ENCODE data around the gene PPARG. TPM values are rescaled to one million over a fixed set of nuclear protein-coding genes. Genes with fewer than 3 reads are reported as not detected.

The PPARG gene
- polyA plus RNA-seq, 2 of the 4 experiments (the other 2 are of a cell fraction) = 38.9 to 43.1 TPM

DNA sequence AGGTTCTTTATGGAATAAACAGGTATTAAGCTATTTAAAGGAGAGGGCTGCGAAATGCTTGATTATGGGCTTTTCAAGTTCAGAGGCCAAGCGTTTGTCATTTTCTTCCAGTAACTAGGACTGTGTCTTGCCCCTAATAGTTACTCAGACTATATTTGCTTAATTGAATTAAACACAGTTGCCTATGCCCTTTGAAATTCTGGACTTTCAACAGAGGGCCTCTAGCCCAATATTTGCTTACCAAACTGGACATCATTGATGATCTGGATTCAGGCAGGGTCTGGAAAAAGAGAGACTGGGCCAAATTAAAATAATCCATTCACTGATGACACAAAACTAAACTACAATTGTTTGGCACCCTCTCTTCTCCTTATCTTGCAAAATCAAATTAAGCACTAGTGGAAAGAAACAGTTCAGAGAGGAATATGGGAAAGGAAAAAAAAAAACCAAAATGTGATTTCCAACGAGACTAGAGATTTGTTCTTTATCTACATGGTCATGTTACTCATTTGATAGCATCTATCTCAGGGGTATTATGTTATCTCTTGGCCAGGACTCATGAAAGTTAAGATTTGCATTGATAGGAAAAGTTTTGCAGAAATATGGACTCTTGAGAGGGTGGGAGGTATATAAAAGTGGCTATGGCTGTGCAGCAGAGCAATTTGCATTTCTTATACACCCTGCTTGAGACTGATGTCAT lies 120.3 kb downstream of the PPARG start:
- FAIRE-seq (no peak), ATAC-seq (no peak), DNase-seq (ENCODE audit: low read depth in 1 of 2, low spot score in 1 of 2) (no peak)
- ChIA-PET CTCF (no interaction called here), POLR2A (no interaction called here)
- no peak overlapping the region for H3K4me3 ChIP-seq
- H3K9me3 ChIP-seq = no peaks in the 10 kb centered on the region
- WGBS (ENCODE audit: missing lambda C conversion rate) = 91% methylated on average over 3 of the region's 3 CpGs
- peaks cover 24% of the 10 kb centered on the region for H3K4me1 ChIP-seq
- H3K27ac ChIP-seq = no peak overlapping the region; a peak in 1 of 6 replicates
- H3K4me2 ChIP-seq = no peak overlapping the region
- no peak for TF ChIP-seq NFE2L2 (conservative IDR thresholded peaks at IDR 0.05; ENCODE audit: low read length)
- no peak for TF ChIP-seq CHD2 (IDR thresholded peaks at IDR 0.05; ENCODE audit: low read length, partially characterized antibody)
- no peak for TF ChIP-seq KDM1A (IDR thresholded peaks at IDR 0.05; ENCODE audit: low read depth)
- TF ChIP-seq HOXA7 (CRISPR knock-in tag; IDR thresholded peaks at IDR 0.05) = no peak
- no peak for TF ChIP-seq NR3C1 (IDR thresholded peaks at IDR 0.05)
- no peak for TF ChIP-seq GATA3 (IDR thresholded peaks at IDR 0.05; ENCODE audit: borderline replicate concordance)
- TF ChIP-seq, protein P1, sequence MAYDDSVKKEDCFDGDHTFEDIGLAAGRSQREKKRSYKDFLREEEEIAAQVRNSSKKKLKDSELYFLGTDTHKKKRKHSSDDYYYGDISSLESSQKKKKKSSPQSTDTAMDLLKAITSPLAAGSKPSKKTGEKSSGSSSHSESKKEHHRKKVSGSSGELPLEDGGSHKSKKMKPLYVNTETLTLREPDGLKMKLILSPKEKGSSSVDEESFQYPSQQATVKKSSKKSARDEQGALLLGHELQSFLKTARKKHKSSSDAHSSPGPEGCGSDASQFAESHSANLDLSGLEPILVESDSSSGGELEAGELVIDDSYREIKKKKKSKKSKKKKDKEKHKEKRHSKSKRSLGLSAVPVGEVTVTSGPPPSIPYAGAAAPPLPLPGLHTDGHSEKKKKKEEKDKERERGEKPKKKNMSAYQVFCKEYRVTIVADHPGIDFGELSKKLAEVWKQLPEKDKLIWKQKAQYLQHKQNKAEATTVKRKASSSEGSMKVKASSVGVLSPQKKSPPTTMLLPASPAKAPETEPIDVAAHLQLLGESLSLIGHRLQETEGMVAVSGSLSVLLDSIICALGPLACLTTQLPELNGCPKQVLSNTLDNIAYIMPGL (CRISPR knock-in tag; IDR thresholded peaks at IDR 0.05; ENCODE audit: borderline replicate concordance) = no peak
- TF ChIP-seq HES2 (IDR thresholded peaks at IDR 0.05) = no peak
- no peak for TF ChIP-seq SREBF2 (IDR thresholded peaks at IDR 0.05)
- TF ChIP-seq, protein P2, sequence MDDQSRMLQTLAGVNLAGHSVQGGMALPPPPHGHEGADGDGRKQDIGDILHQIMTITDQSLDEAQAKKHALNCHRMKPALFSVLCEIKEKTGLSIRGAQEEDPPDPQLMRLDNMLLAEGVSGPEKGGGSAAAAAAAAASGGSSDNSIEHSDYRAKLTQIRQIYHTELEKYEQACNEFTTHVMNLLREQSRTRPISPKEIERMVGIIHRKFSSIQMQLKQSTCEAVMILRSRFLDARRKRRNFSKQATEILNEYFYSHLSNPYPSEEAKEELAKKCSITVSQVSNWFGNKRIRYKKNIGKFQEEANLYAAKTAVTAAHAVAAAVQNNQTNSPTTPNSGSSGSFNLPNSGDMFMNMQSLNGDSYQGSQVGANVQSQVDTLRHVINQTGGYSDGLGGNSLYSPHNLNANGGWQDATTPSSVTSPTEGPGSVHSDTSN (IDR thresholded peaks at IDR 0.05) = no peak
- TF ChIP-seq HOXB5 (CRISPR knock-in tag; IDR thresholded peaks at IDR 0.05) = no peak
- no peak for TF ChIP-seq RARB (CRISPR knock-in tag; IDR thresholded peaks at IDR 0.05)
- no peak for TF ChIP-seq RFX5 (IDR thresholded peaks at IDR 0.05)
- no peak for TF ChIP-seq ZSCAN20 (CRISPR knock-in tag; IDR thresholded peaks at IDR 0.05)
- no peak for TF ChIP-seq E2F6 (IDR thresholded peaks at IDR 0.05; ENCODE audit: borderline replicate concordance, low read depth)
- no peak for TF ChIP-seq ESRRA (IDR thresholded peaks at IDR 0.05; ENCODE audit: borderline replicate concordance, low read length)

GRCh38 chr3:12409684-12410596 lies 121.1 kb downstream of the PPARG start:
- H3K4me2 ChIP-seq = no peak overlapping the region
- peaks cover 17% of the 10 kb centered on the region for H3K4me1 ChIP-seq
- DNase-seq (ENCODE audit: low read depth in 1 of 2, low spot score in 1 of 2) = no peak
- ChIA-PET CTCF (no interaction called here), POLR2A (no interaction called here)
- H3K4me3 ChIP-seq = no peak overlapping the region
- H3K9me3 ChIP-seq = no peaks in the 10 kb centered on the region
- WGBS (ENCODE audit: missing lambda C conversion rate) = 93% methylated on average over 11 of the region's 11 CpGs
- no peak for TF ChIP-seq ZFP36 (IDR thresholded peaks at IDR 0.05; ENCODE audit: borderline replicate concordance, partially characterized antibody)
- no peak for TF ChIP-seq SREBF2 (IDR thresholded peaks at IDR 0.05)
- no peak for TF ChIP-seq RAD21 (conservative IDR thresholded peaks at IDR 0.05 in 1 of 2, IDR thresholded peaks at IDR 0.05 in 1 of 2)
- no peak for TF ChIP-seq HOXB5 (CRISPR knock-in tag; IDR thresholded peaks at IDR 0.05)
- TF ChIP-seq TFCP2L1 (CRISPR knock-in tag; IDR thresholded peaks at IDR 0.05) = no peak
- no peak for FAIRE-seq
- ATAC-seq = no peak
- H3K27ac ChIP-seq = no peak overlapping the region; a peak in 1 of 6 replicates
